ENCODE results near the gene ERICH6. TPM values are rescaled to one million over a fixed set of nuclear protein-coding genes. Genes with fewer than 3 reads are reported as not detected.

Gene ERICH6
- total RNA-seq, 3 donors from 2014 or later: 0.29 to 0.98 (median 0.48) TPM

GRCh38 chr3:150653110-150653561 is 50.6 kb downstream of the ERICH6 start:
- Histone ChIP-seq H3K4me1 (no peaks in the 10 kb centered on the region), H3K9me3 (no peaks in the 10 kb centered on the region), H3K36me3 (no peaks in the 10 kb centered on the region), H3K27me3 (no peaks in the 10 kb centered on the region), H3K27ac (no peak overlapping the region), H3K4me3 (no peak overlapping the region)
- TF ChIP-seq CTCF (IDR thresholded peaks at IDR 0.05) (no peak), POLR2AphosphoS5 (IDR thresholded peaks at IDR 0.05) (no peak), POLR2A (IDR thresholded peaks at IDR 0.05) (no peak)
- no peak for DNase-seq (ENCODE audit: low spot score in 2 of 2)
- intact Hi-C loops (cut with DNase I; ENCODE audit: low total_unique reads): no loop called here

GRCh38 chr3:150640256-150640655 is 63.5 kb downstream of the ERICH6 start:
- TF ChIP-seq CTCF (IDR thresholded peaks at IDR 0.05): no peak
- TF ChIP-seq POLR2A (IDR thresholded peaks at IDR 0.05): no peak
- no peak for TF ChIP-seq POLR2AphosphoS5 (IDR thresholded peaks at IDR 0.05)
- H3K27me3 ChIP-seq: no peaks in the 10 kb centered on the region
- intact Hi-C loops (cut with DNase I; ENCODE audit: low total_unique reads): no loop called here
- no peaks in the 10 kb centered on the region for H3K4me1 ChIP-seq
- H3K9me3 ChIP-seq: no peaks in the 10 kb centered on the region
- H3K4me3 ChIP-seq: no peak overlapping the region
- DNase-seq (ENCODE audit: low spot score in 2 of 2): no peak
- no peak overlapping the region for H3K27ac ChIP-seq
- no peaks in the 10 kb centered on the region for H3K36me3 ChIP-seq

DNA sequence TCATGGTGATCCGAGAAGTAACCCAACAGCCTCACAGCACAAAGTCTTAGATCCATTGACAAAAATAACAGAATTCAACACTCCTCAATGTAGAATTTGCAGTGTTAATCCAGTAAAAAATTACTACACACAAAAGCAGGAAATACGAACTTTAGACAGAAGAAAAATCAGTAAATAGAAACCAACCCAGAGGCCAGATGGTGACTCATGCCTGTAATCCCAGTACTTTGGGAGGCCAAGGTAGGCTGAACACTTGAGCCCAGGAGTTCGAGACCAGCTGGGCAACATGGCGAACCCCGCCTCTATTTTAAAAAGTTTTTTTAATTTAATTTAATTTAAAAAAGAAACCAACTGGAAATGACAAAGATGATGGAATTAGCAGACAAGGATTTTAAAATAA is 64.5 kb downstream of the ERICH6 start:
- Histone ChIP-seq H3K9me3 (no peaks in the 10 kb centered on the region), H3K36me3 (no peaks in the 10 kb centered on the region), H3K27ac (no peak overlapping the region), H3K4me3 (no peak overlapping the region), H3K27me3 (no peaks in the 10 kb centered on the region), H3K4me1 (no peaks in the 10 kb centered on the region)
- no peak for DNase-seq (ENCODE audit: low spot score in 2 of 2)
- intact Hi-C loops (cut with DNase I; ENCODE audit: low total_unique reads): no loop called here
- TF ChIP-seq POLR2A (IDR thresholded peaks at IDR 0.05): no peak
- no peak for TF ChIP-seq POLR2AphosphoS5 (IDR thresholded peaks at IDR 0.05)
- no peak for TF ChIP-seq CTCF (IDR thresholded peaks at IDR 0.05)

- no peaks in the 10 kb centered on the region for H3K36me3 ChIP-seq
- H3K27ac ChIP-seq: no peak overlapping the region
- no peak overlapping the region for H3K4me3 ChIP-seq
- H3K9me3 ChIP-seq: no peaks in the 10 kb centered on the region
- no peak for DNase-seq (ENCODE audit: low spot score in 2 of 2)
- intact Hi-C loops (cut with DNase I; ENCODE audit: low total_unique reads): no loop called here
- TF ChIP-seq POLR2AphosphoS5 (IDR thresholded peaks at IDR 0.05) (no peak), POLR2A (IDR thresholded peaks at IDR 0.05) (no peak), CTCF (IDR thresholded peaks at IDR 0.05) (no peak)
- H3K27me3 ChIP-seq: no peaks in the 10 kb centered on the region
- no peaks in the 10 kb centered on the region for H3K4me1 ChIP-seq
Measured at GRCh38 chr3:150636258-150636657, 67.5 kb downstream of the ERICH6 start.

- Histone ChIP-seq H3K4me3 (no peak overlapping the region), H3K36me3 (no peaks in the 10 kb centered on the region), H3K27me3 (no peaks in the 10 kb centered on the region), H3K27ac (no peak overlapping the region), H3K4me1 (no peaks in the 10 kb centered on the region), H3K9me3 (no peaks in the 10 kb centered on the region)
- intact Hi-C loops (cut with DNase I; ENCODE audit: low total_unique reads): no loop called here
- no peak for TF ChIP-seq POLR2AphosphoS5 (IDR thresholded peaks at IDR 0.05)
- TF ChIP-seq CTCF (IDR thresholded peaks at IDR 0.05): no peak
- DNase-seq (ENCODE audit: low spot score in 2 of 2): no peak
Measured at GRCh38 chr3:150635526-150635925, 68.2 kb downstream of the ERICH6 start.

Measured in breast epithelium (tissue), 4 donors.